GM20000 (cell line): ENCODE data around the gene KYNU.
"Not testable (repeated sequence)": the region's sequence is repeated elsewhere in the genome, so short reads cannot be mapped to it uniquely, and the experiment has no call there.

ENCODE experiments used
- DNase-seq: peaks from one replicate; pipeline ENCODE4 v3.0.0; 2012; ENCODE audit warnings: low spot score
- TF ChIP-seq, protein P1 (sequence below): IDR thresholded peaks from 2 replicates; pipeline ENCODE4 v1.5.1; 2012; ENCODE audit warnings: mild to moderate bottlenecking, control low read depth; ENCODE audit errors: extremely low read depth, missing control alignments

The KYNU gene

DNA sequence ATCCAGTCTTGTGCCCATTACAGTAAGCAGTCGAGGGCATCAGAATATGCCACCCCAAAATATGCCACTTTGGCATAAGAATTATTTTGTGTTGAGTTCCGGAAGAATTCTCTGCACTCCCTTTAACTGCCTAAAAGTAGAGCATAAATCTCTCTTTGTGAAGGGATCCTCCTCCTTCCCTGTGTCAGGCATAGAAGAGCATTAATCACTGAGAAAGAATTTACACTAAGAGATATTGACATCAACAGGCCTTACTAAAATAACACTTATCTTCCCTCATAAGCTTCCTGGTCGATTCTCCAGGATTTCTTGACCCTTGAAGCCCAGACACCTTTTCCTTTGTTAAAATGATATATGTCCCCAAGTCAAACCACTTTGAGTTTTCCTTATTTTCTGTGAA lies 27.6 kb upstream of the KYNU start:
- DNase-seq: no peak
- TF ChIP-seq, protein P1, sequence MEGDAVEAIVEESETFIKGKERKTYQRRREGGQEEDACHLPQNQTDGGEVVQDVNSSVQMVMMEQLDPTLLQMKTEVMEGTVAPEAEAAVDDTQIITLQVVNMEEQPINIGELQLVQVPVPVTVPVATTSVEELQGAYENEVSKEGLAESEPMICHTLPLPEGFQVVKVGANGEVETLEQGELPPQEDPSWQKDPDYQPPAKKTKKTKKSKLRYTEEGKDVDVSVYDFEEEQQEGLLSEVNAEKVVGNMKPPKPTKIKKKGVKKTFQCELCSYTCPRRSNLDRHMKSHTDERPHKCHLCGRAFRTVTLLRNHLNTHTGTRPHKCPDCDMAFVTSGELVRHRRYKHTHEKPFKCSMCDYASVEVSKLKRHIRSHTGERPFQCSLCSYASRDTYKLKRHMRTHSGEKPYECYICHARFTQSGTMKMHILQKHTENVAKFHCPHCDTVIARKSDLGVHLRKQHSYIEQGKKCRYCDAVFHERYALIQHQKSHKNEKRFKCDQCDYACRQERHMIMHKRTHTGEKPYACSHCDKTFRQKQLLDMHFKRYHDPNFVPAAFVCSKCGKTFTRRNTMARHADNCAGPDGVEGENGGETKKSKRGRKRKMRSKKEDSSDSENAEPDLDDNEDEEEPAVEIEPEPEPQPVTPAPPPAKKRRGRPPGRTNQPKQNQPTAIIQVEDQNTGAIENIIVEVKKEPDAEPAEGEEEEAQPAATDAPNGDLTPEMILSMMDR: no peak

- no peak for DNase-seq
- TF ChIP-seq, protein P1: no peak
Measured at GRCh38 chr2:142853912-142854311, 23.6 kb upstream of the KYNU start.

DNA sequence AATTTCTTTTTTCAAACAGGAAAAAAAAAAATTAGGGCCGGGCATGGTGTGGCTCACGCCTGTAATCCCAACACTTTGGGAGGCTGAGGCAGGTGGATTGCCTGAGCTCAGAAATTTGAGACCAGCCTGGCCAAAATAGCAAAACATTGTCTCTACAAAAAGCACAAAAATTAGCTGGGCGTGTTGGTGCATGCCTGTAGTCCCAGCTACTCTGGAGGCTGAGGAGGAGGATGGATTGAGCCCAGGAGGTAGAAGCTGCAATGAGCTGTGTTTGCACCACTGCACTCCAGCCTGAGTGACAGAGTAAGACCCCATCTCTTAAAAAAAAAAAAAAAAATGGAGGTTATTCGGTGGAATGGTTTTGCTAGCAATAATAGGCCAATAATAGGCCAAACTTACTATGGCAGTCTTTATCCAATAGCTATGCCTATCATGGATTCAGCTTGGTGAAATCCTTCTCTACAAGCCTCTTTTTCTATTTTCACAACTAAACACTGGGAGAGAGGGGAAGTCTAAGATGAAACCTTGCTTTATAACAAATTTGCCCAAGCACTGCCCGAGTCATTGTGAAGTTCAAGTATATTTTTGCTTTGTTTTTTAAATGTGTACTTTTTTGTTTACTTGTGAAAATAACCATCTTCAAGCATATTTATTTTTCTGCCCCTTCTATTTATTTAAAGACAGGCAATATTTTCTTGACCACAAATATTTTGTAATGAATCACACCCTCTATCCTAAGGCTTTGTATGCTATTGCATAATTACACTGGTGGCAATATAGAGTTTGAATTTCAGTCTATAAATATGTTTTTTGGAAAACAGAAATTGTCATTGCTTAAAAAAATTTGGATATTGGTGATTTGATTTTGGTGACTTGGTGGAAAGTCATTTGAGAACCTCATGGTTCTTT lies 20.0 kb upstream of the KYNU start:
- no peak for DNase-seq
- TF ChIP-seq, protein P1: no peak

GRCh38 chr2:142858961-142859360 lies 18.5 kb upstream of the KYNU start:
- no peak for DNase-seq
- TF ChIP-seq, protein P1: no peak

DNA sequence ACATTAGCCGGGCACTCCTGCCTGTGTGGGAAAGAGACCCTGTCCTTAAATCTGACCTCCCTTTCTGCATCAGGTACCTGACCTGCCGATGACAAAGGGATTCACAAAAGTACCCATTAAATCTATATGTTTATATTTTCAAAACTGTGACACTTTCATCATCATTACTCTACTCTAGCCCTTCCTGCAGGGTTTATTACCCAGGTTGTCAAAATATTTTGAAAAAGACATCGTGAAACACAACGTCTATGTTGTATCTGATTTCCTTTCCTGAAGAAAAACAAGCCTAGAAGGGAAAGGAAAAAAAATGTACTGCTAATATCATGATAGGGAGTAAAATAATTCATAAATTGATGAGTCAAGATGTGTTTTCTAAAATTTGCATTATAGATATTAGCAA lies 15.2 kb upstream of the KYNU start:
- DNase-seq: no peak
- TF ChIP-seq, protein P1: no peak

DNA sequence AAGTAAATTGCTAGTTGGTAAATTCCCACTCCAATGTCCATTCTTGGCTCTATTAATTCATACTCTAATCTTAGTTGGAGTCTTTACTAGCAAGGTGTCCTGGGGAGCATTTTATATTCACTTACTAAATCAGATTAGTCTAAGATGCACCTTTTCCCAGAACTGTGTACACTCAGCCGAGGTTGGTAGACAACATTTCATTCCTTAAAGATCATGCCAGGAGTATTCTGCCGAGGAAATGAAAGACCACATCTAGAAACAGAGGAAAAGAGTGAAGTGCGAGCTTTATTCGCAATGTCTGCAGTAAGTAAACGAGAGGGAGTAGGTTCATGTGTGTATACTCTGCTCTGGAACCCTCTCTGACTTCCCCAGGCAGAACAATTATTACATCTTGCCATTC lies 14.6 kb upstream of the KYNU start:
- no peak for DNase-seq
- TF ChIP-seq, protein P1: no peak

DNA sequence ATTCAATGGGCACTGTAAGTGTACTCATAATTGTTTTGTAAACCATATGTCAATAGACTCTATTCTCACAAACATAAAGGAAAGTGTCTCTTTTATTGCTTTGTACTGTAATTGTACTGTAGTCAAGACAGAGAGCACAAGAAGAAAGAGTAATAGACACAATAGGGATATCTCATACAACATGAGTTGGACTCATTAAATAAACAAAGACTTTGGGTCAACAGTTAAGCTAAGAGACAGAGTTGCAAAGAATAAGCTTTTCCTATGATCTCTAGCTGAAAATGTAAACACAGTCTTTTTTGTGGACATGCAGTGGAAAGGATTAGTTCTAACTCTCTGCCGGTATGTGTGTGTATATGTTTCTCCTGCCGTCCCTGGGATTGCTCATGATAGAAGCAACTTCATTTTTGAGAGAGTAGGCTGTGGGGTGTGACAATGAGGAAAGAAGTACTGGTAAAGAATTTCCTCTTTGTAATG lies 13.9 kb upstream of the KYNU start:
- TF ChIP-seq, protein P1: no peak
- no peak for DNase-seq

GRCh38 chr2:142864605-142865004 lies 12.9 kb upstream of the KYNU start:
- not testable (repeated sequence) for DNase-seq
